ENCODE data around the gene MAPRE3.

DNA sequence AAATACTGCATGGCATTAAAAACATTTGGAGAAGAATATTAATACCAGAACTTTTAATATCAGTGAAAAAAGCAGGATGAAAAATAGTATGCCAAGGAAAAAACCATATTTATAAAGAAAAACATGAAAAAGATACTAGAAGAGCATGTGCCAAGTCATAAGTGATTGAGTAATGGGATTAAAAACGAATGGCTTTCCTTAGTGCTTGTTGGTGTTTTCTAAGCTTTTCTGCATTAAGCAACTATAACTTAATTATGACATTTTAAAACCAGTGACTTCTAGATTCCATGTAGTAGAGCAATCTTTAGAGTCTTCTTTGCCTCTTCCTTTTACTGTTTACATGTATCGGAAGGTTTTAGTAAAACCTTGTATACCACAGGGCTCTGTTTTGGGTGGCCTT lies 6.6 kb downstream of the MAPRE3 start:
- TF ChIP-seq CTCF (IDR thresholded peaks at IDR 0.05), result no peak
- no peak for TF ChIP-seq POLR2A (IDR thresholded peaks at IDR 0.05)
